Urothelium cell line (cell line): ENCODE results near the gene AHDC1.
A peak's percentile ranks its signal among the peaks of the same experiment; 100 is the strongest.

ENCODE experiments used
- DNase-seq: peaks from one replicate; pipeline ENCODE4 v3.0.0; 2011; ENCODE audit warnings: low spot score, mixed read lengths
- FAIRE-seq: peaks from 2 replicates; lab custom pipeline; 2011; peaks lifted over from hg19 to GRCh38; lab: Jason Lieb, UNC

AHDC1 gene

GRCh38 chr1:27585684-27586083, 18.3 kb downstream of the AHDC1 start:
- no peak for FAIRE-seq

GRCh38 chr1:27584453-27584852, 19.5 kb downstream of the AHDC1 start:
- DNase-seq (no peak), FAIRE-seq (no peak)

More at GRCh38 chr1:27585684-27586083, 18.3 kb downstream of the AHDC1 start:
- no peak for DNase-seq

- no peak for FAIRE-seq
- no peak for DNase-seq
Measured at GRCh38 chr1:27583479-27583878, 20.5 kb downstream of the AHDC1 start.

GRCh38 chr1:27581823-27582243, 22.1 kb downstream of the AHDC1 start:
- no peak for FAIRE-seq
- DNase-seq, result no peak

GRCh38 chr1:27577504-27578188, 26.3 kb downstream of the AHDC1 start:
- FAIRE-seq, result no peak
- DNase-seq, result no peak

- FAIRE-seq (peak; percentile 23), DNase-seq (no peak)
Measured at GRCh38 chr1:27576806-27577227, 27.1 kb downstream of the AHDC1 start.

GRCh38 chr1:27575840-27576331, 28.1 kb downstream of the AHDC1 start:
- DNase-seq, result peak; percentile 83
- FAIRE-seq, result no peak

GRCh38 chr1:27574871-27575831, 28.8 kb downstream of the AHDC1 start:
- FAIRE-seq, result peak; percentile 56
- peak; percentile 88 for DNase-seq

- no peak for DNase-seq
- FAIRE-seq, result no peak
Measured at GRCh38 chr1:27574001-27574781, 29.8 kb downstream of the AHDC1 start.

- FAIRE-seq (no peak), DNase-seq (no peak)
Measured at GRCh38 chr1:27572679-27573426, 31.1 kb downstream of the AHDC1 start.

- no peak for FAIRE-seq
- DNase-seq, result no peak
Measured at GRCh38 chr1:27572019-27572678, 31.8 kb downstream of the AHDC1 start.

GRCh38 chr1:27571439-27572018, 32.4 kb downstream of the AHDC1 start:
- DNase-seq, result no peak
- no peak for FAIRE-seq

GRCh38 chr1:27570784-27571183, 33.2 kb downstream of the AHDC1 start:
- DNase-seq (no peak), FAIRE-seq (no peak)

GRCh38 chr1:27570356-27570755, 33.6 kb downstream of the AHDC1 start:
- FAIRE-seq, result no peak
- no peak for DNase-seq

- DNase-seq, result no peak
- no peak for FAIRE-seq
Measured at GRCh38 chr1:27569506-27570291, 34.2 kb downstream of the AHDC1 start.

- DNase-seq (no peak), FAIRE-seq (no peak)
Measured at GRCh38 chr1:27569088-27569460, 34.9 kb downstream of the AHDC1 start.

- peak; percentile 80 for DNase-seq
- FAIRE-seq, result no peak
Measured at GRCh38 chr1:27568300-27569087, 35.5 kb downstream of the AHDC1 start.

- DNase-seq, result no peak
- no peak for FAIRE-seq
Measured at GRCh38 chr1:27567971-27568299, 36.0 kb downstream of the AHDC1 start.
